DND-41 (cell line): ENCODE measurements around the gene LRRC27.
"Not testable (repeated sequence)": the region's sequence is repeated elsewhere in the genome, so short reads cannot be mapped to it uniquely, and the experiment has no call there.

Source experiments
- ATAC-seq: fragments of 200-7000 bp; cut with Tn5 transposase; 3 replicates; pipeline ENCODE4 v1.9.1; 2021; ENCODE audit warnings: low read depth; ENCODE audit not compliant: insufficient read depth
- DNase-seq: peaks from one replicate; pipeline ENCODE4 v3.0.0-alpha.2; 2020
- H2AFZ ChIP-seq: 2 replicates; pipeline ENCODE4 v1.6.0; 2012; ENCODE audit warnings: low read depth, low read length
- H3K27ac ChIP-seq: 2 replicates; pipeline ENCODE4 v1.5.1; 2012; ENCODE audit warnings: low read length, inconsistent platforms
- H3K27me3 ChIP-seq: fragments of 200-600 bp; sonication (generic); 2 replicates; pipeline ENCODE4 v1.6.0; 2012; ENCODE audit warnings: low read length, mild to moderate bottlenecking, inconsistent platforms; ENCODE audit not compliant: insufficient read depth, poor library complexity
- H3K36me3 ChIP-seq: 2 replicates; pipeline ENCODE4 v1.5.1; 2012; ENCODE audit warnings: low read length, inconsistent platforms; ENCODE audit not compliant: insufficient read depth
- H3K4me1 ChIP-seq: 2 replicates; pipeline ENCODE4 v1.5.1; 2012; ENCODE audit warnings: mild to moderate bottlenecking, low read length; ENCODE audit not compliant: insufficient read depth
- H3K4me2 ChIP-seq: 2 replicates; pipeline ENCODE4 v1.6.0; 2012; ENCODE audit warnings: mild to moderate bottlenecking, moderate library complexity, low read length, inconsistent platforms; ENCODE audit not compliant: insufficient read depth
- H3K4me3 ChIP-seq, 2 experiments: fragments of 200-600 bp in 1 of 2; shearing (Covaris generic) in 1 of 2; 2 replicates each; pipeline ENCODE4 v1.5.1; 2012 to 2016; ENCODE audit warnings: inconsistent platforms in 2 of 2, low read length in 2 of 2, mild to moderate bottlenecking in 2 of 2, low read depth in 1 of 2, moderate library complexity in 1 of 2
- H3K79me2 ChIP-seq: 2 replicates; pipeline ENCODE4 v1.6.0; 2012; ENCODE audit warnings: low read length, inconsistent platforms; ENCODE audit not compliant: insufficient read depth
- H3K9ac ChIP-seq: 2 replicates; pipeline ENCODE4 v1.6.0; 2012; ENCODE audit warnings: low read depth, mild to moderate bottlenecking, inconsistent platforms, low read length, moderate library complexity
- H3K9me3 ChIP-seq: 2 replicates; pipeline ENCODE4 v1.5.1; 2012; ENCODE audit warnings: low read length, moderate library complexity, mild to moderate bottlenecking, inconsistent platforms; ENCODE audit not compliant: insufficient read depth, severe bottlenecking
- H4K20me1 ChIP-seq: 2 replicates; pipeline ENCODE4 v1.6.0; 2012; ENCODE audit warnings: low read length; ENCODE audit not compliant: insufficient read depth
- EZH2 ChIP-seq: IDR thresholded peaks from 3 replicates; pipeline ENCODE4 v1.6.1; 2012; ENCODE audit warnings: borderline replicate concordance, low read depth, mild to moderate bottlenecking, moderate library complexity, low read length, inconsistent platforms; ENCODE audit not compliant: severe bottlenecking
- TF ChIP-seq, protein P1 (sequence below): IDR thresholded peaks from 2 replicates; pipeline ENCODE4 v1.5.1; 2012; ENCODE audit warnings: borderline replicate concordance, low read length, moderate library complexity, mild to moderate bottlenecking; ENCODE audit not compliant: poor library complexity, severe bottlenecking; ENCODE audit errors: extremely low read depth

Gene LRRC27

GRCh38 chr10:132316133-132316532 is 15.9 kb upstream of the LRRC27 start:
- Histone ChIP-seq H3K4me3 (no peak overlapping the region), H3K9me3 (peaks cover 8% of the 10 kb centered on the region), H3K4me1 (no peaks in the 10 kb centered on the region), H3K79me2 (no peaks in the 10 kb centered on the region), H2AFZ (no peak overlapping the region), H3K27ac (no peak overlapping the region), H3K4me2 (no peak overlapping the region), H4K20me1 (no peaks in the 10 kb centered on the region), H3K36me3 (no peaks in the 10 kb centered on the region), H3K27me3 (no peaks in the 10 kb centered on the region), H3K9ac (no peak overlapping the region)
- ATAC-seq (no peak), DNase-seq (no peak)
- TF ChIP-seq, protein P1, sequence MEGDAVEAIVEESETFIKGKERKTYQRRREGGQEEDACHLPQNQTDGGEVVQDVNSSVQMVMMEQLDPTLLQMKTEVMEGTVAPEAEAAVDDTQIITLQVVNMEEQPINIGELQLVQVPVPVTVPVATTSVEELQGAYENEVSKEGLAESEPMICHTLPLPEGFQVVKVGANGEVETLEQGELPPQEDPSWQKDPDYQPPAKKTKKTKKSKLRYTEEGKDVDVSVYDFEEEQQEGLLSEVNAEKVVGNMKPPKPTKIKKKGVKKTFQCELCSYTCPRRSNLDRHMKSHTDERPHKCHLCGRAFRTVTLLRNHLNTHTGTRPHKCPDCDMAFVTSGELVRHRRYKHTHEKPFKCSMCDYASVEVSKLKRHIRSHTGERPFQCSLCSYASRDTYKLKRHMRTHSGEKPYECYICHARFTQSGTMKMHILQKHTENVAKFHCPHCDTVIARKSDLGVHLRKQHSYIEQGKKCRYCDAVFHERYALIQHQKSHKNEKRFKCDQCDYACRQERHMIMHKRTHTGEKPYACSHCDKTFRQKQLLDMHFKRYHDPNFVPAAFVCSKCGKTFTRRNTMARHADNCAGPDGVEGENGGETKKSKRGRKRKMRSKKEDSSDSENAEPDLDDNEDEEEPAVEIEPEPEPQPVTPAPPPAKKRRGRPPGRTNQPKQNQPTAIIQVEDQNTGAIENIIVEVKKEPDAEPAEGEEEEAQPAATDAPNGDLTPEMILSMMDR: no peak
- TF ChIP-seq EZH2: no peak

GRCh38 chr10:132317477-132317876 is 14.5 kb upstream of the LRRC27 start:
- not testable (repeated sequence) for H3K4me2 ChIP-seq, H3K9me3 ChIP-seq, H2AFZ ChIP-seq, H3K9ac ChIP-seq, H3K27ac ChIP-seq, ATAC-seq, DNase-seq, H3K27me3 ChIP-seq, H4K20me1 ChIP-seq, H3K4me3 ChIP-seq, H3K79me2 ChIP-seq, H3K4me1 ChIP-seq, H3K36me3 ChIP-seq

DNA sequence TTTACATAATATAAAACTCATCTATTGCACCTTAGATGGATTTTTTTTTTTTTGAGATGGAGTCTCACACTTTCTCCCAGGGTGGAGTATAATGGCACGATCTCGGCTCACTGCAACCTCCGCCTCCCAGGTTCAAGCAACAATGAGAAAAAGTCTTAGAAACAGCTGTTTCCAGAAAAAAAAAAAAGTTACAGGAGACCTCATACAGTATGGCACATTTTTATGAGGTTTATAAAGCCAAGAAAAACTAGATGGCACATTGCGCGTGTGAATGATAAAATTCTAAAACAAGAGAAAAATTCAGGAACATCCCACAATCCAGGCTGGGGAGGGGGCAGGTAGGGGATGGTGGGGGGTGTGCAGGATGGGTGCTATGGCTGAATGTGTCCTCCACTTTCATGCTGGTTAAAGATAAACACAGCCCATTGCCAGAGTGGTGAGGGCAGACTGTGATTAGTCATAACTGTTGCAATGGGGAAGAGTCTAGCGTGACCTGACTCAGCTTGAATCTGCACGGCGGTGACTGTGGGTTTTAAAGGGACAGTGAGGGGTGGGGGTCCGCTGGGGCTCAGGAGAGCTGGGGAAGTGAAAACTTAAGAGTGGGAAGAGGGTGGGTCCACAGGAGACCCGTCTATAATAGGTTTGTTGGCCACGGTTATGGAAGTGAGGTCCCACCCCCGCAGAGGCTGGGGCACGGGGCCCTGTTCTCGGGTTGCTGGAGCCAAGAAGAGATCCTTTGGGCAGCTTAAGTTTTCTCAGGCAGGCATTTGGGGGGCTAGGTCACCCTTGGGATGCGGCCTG is 11.9 kb upstream of the LRRC27 start:
- Histone ChIP-seq H3K4me1 (no peaks in the 10 kb centered on the region), H3K79me2 (no peaks in the 10 kb centered on the region), H3K4me2 (no peak overlapping the region), H4K20me1 (peaks cover 7% of the 10 kb centered on the region; the same call in 1 of the 2 replicates), H3K27me3 (no peaks in the 10 kb centered on the region), H3K4me3 (no peak overlapping the region), H3K9me3 (no peaks in the 10 kb centered on the region), H3K36me3 (no peaks in the 10 kb centered on the region), H3K27ac (no peak overlapping the region), H2AFZ (no peak overlapping the region), H3K9ac (no peak overlapping the region)
- TF ChIP-seq EZH2: no peak
- TF ChIP-seq, protein P1: no peak
- ATAC-seq: no peak
- no peak for DNase-seq

GRCh38 chr10:132320654-132321469 is 11.1 kb upstream of the LRRC27 start:
- Histone ChIP-seq H3K36me3 (no peaks in the 10 kb centered on the region), H3K9me3 (no peaks in the 10 kb centered on the region), H3K27me3 (no peaks in the 10 kb centered on the region), H3K9ac (no peak overlapping the region), H3K27ac (no peak overlapping the region), H4K20me1 (peaks cover 7% of the 10 kb centered on the region; the same call in 1 of the 2 replicates), H2AFZ (no peak overlapping the region), H3K4me2 (no peak overlapping the region), H3K4me1 (no peaks in the 10 kb centered on the region), H3K4me3 (no peak overlapping the region), H3K79me2 (no peaks in the 10 kb centered on the region)
- no peak for TF ChIP-seq EZH2
- TF ChIP-seq, protein P1: no peak
- no peak for DNase-seq
- no peak for ATAC-seq
